ENCODE data around the gene SLC9A8.
"Not testable (repeated sequence)": the region's sequence is repeated elsewhere in the genome, so short reads cannot be mapped to it uniquely, and the experiment has no call there.

Gene SLC9A8

GRCh38 chr20:49893242-49894072 is 80.8 kb downstream of the SLC9A8 start:
- DNase-seq (ENCODE audit: low read depth in 2 of 2) = peak in 1 of 2 donors; percentile 48

- DNase-seq (ENCODE audit: low read depth in 2 of 2) = peak in 1 of 2 donors; percentile 18
These were observed 81.4 kb downstream of the SLC9A8 start for GRCh38 chr20:49894073-49894470.

GRCh38 chr20:49895474-49896093 is 83.0 kb downstream of the SLC9A8 start:
- DNase-seq (ENCODE audit: low read depth in 2 of 2) = not testable (repeated sequence)

- no peak for DNase-seq (ENCODE audit: low read depth in 2 of 2)
These were observed 83.6 kb downstream of the SLC9A8 start for GRCh38 chr20:49896204-49896603.

- DNase-seq (ENCODE audit: low read depth in 2 of 2) = no peak
These were observed 87.1 kb downstream of the SLC9A8 start for GRCh38 chr20:49899541-49900383.

GRCh38 chr20:49901588-49901987 is 89.0 kb downstream of the SLC9A8 start:
- DNase-seq (ENCODE audit: low read depth in 2 of 2) = no peak

GRCh38 chr20:49904440-49905214 is 92.0 kb downstream of the SLC9A8 start:
- DNase-seq (ENCODE audit: low read depth in 2 of 2) = no peak

- DNase-seq (ENCODE audit: low read depth in 2 of 2) = no peak
These were observed 92.9 kb downstream of the SLC9A8 start for GRCh38 chr20:49905415-49906091.

- no peak for DNase-seq (ENCODE audit: low read depth in 2 of 2)
These were observed 93.5 kb downstream of the SLC9A8 start for GRCh38 chr20:49906101-49906604.

- DNase-seq (ENCODE audit: low read depth in 2 of 2) = no peak
These were observed 94.1 kb downstream of the SLC9A8 start for GRCh38 chr20:49906615-49907154.

- DNase-seq (ENCODE audit: low read depth in 2 of 2) = no peak
These were observed 95.0 kb downstream of the SLC9A8 start for GRCh38 chr20:49907405-49908257.

GRCh38 chr20:49908258-49908565 is 95.6 kb downstream of the SLC9A8 start:
- DNase-seq (ENCODE audit: low read depth in 2 of 2) = no peak

- no peak for DNase-seq (ENCODE audit: low read depth in 2 of 2)
These were observed 97.1 kb downstream of the SLC9A8 start for GRCh38 chr20:49909499-49910339.

GRCh38 chr20:49910340-49910706 is 97.7 kb downstream of the SLC9A8 start:
- DNase-seq (ENCODE audit: low read depth in 2 of 2) = no peak

- no peak for DNase-seq (ENCODE audit: low read depth in 2 of 2)
These were observed 100.9 kb downstream of the SLC9A8 start for GRCh38 chr20:49913399-49914047.

- DNase-seq (ENCODE audit: low read depth in 2 of 2) = no peak
These were observed 101.9 kb downstream of the SLC9A8 start for GRCh38 chr20:49914310-49915117.

GRCh38 chr20:49915118-49915379 is 102.4 kb downstream of the SLC9A8 start:
- DNase-seq (ENCODE audit: low read depth in 2 of 2) = no peak

All from stimulated activated CD8-positive, alpha-beta memory T cell treated with anti-CD3 and anti-CD28 coated beads, Interleukin-2, amount 100 ng/mL, for 48 hours (primary cell).